NT2/D1 (cell line): Measurements from ENCODE around the gene LRRIQ3.

Source experiments
- YY1 ChIP-seq: IDR thresholded peaks from 2 replicates; pipeline ENCODE4 v1.6.1; 2011; ENCODE audit not compliant: insufficient read length, insufficient read depth
- ZNF274 ChIP-seq: IDR thresholded peaks from 2 replicates; pipeline ENCODE4 v1.6.1; 2011; ENCODE audit warnings: mild to moderate bottlenecking, low read depth, low read length

- TF ChIP-seq YY1 (no peak), ZNF274 (no peak)
Measured at GRCh38 chr1:73978964-73979363, 219.0 kb downstream of the LRRIQ3 start.
